Psoas muscle (tissue), 8 donors: ENCODE data around the gene CSPG5. TPM values are rescaled to one million over a fixed set of nuclear protein-coding genes. Genes with fewer than 3 reads are reported as not detected.

Source experiments
- ATAC-seq, 4 donors: fragments of 200-7000 bp; cut with Tn5 transposase; one replicate each; pipeline ENCODE4 v1.9.1; 2020; ENCODE audit warnings: moderate library complexity in 3 of 4, mild to moderate bottlenecking in 2 of 4
- DNase-seq, 2 donors: peaks; one replicate each; pipeline ENCODE4 v3.0.0-alpha.2; 2020
- H3K27ac ChIP-seq: fragments of 200-600 bp; one replicate; pipeline ENCODE4 v1.8.0; 2022
- H3K27me3 ChIP-seq, 3 donors: fragments of 200-600 bp in 1 of 3; one replicate each; pipeline versions ENCODE4 v1.6.1 to v1.8.0; 2013 to 2022; ENCODE audit warnings: low read length in 2 of 3, mild to moderate bottlenecking in 2 of 3, moderate library complexity in 1 of 3; ENCODE audit not compliant: insufficient read depth in 3 of 3
- H3K36me3 ChIP-seq, 2 donors: fragments of 200-600 bp in 1 of 2; one replicate each; pipeline versions ENCODE4 v1.6.1 to v1.8.0; 2013 to 2022; ENCODE audit warnings: low read depth in 1 of 2, mild to moderate bottlenecking in 1 of 2, moderate library complexity in 1 of 2; ENCODE audit not compliant: insufficient read depth in 1 of 2
- H3K4me1 ChIP-seq: fragments of 200-600 bp; one replicate; pipeline ENCODE4 v1.8.0; 2022
- H3K4me3 ChIP-seq: fragments of 200-600 bp; one replicate; pipeline ENCODE4 v1.8.0; 2022; ENCODE audit warnings: mild to moderate bottlenecking
- H3K9me3 ChIP-seq: fragments of 200-600 bp; one replicate; pipeline ENCODE4 v1.8.0; 2022
- CTCF ChIP-seq: fragments of 200-600 bp; IDR thresholded peaks from one replicate; pipeline ENCODE4 v1.8.0; 2022; ENCODE audit warnings: antibody characterized with exemption
- WGBS, 3 donors: extraction: QIAGEN DNeasy Blood & Tissue Kit; methylation state at CpG; one replicate each; pipeline versions ENCODE4 v1.1.6 to v1.1.7; 2013; 5-methylcytosine and 5-hydroxymethylcytosine counted together
- intact Hi-C, 2 donors: fragments of 100-400 bp; cut with DNase I; formaldehyde crosslinking; loops; one replicate each; pipeline versions ENCODE4 v1.11.0 to v1.14.2; 2022
- polyA plus RNA-seq, 3 donors: library from polyadenylated mRNA; stranded (reverse); fragments of 200-250 nt; gene quantifications; one replicate each; pipeline ENCODE4 v1.2.3, GENCODE V29; 2013
- total RNA-seq, 4 donors: library from RNA; stranded (reverse); fragmentation: NEBNext Ultra II Directional in 2 of 4; extraction: Animal tissue kit (Norgen Biotek cat#: 25700) in 2 of 4; gene quantifications; one replicate each; pipeline versions ENCODE4 v1.2.1 to v1.2.4, GENCODE V29; 2021 to 2023
- donor health status: healthy with polysubstance abuse.
- donor health status: DM: no; HTN: no; CAD: no; lungs with moderate emphysema.
- donor health status: Bipolar disorder and iron deficiency.
- donor health status: healthy.
- donor health status: DM: yes; HTN: yes; CAD: no.
- donor health status: DM: no; HTN: no; CAD: no.
- donor health status: DM: no; HTN: no; CAD: no.
- donor health status: DM: yes; HTN: yes; CAD: no.

CSPG5 gene
- total and polyA plus RNA-seq, 7 donors = 0.18 to 1.1 (median 0.28) TPM; not detected in 1

- ATAC-seq (no peak), DNase-seq (no peak)
- Histone ChIP-seq H3K27me3 (no peaks in the 10 kb centered on the region), H3K9me3 (no peaks in the 10 kb centered on the region), H3K4me3 (no peak overlapping the region), H3K4me1 (peaks cover 34% of the 10 kb centered on the region), H3K36me3 (peaks cover 6 to 47% of the 10 kb centered on the region in 2 donors), H3K27ac (no peak overlapping the region)
- intact Hi-C loops = loop anchor here in 1 of 2 donors (5.0 kb wide), 1 partner anchor 33 kb away; no protein-coding TSS in a partner anchor
- TF ChIP-seq CTCF = no peak
- WGBS, 3 donors = 96 to 100% (median 97%) methylated on average over 2 of the region's 2 CpGs
Observed at GRCh38 chr3:47614788-47615187, 36.1 kb upstream of the CSPG5 start.

- TF ChIP-seq CTCF = no peak
- no peaks in the 10 kb centered on the region for H3K27me3 ChIP-seq
- DNase-seq (no peak), ATAC-seq (no peak)
- no peak overlapping the region for H3K4me3 ChIP-seq
- WGBS, 3 donors = 57 to 72% (median 63%) methylated on average over 4 of the region's 4 CpGs
- peaks cover 35% of the 10 kb centered on the region for H3K4me1 ChIP-seq
- peaks cover 2 to 46% of the 10 kb centered on the region in 2 donors for H3K36me3 ChIP-seq
- intact Hi-C loops = loop anchor here in 1 of 2 donors (5.0 kb wide), 1 partner anchor 34 kb away; no protein-coding TSS in a partner anchor
- H3K27ac ChIP-seq = peak overlapping the region; percentile 12
- no peaks in the 10 kb centered on the region for H3K9me3 ChIP-seq
Observed at GRCh38 chr3:47613722-47614121, 35.1 kb upstream of the CSPG5 start.

GRCh38 chr3:47612879-47613278 is 34.2 kb upstream of the CSPG5 start:
- no peak for DNase-seq
- peaks cover 35% of the 10 kb centered on the region for H3K4me1 ChIP-seq
- H3K4me3 ChIP-seq = no peak overlapping the region
- no peak for ATAC-seq
- H3K27me3 ChIP-seq = no peaks in the 10 kb centered on the region
- peaks cover 0 to 46% of the 10 kb centered on the region in 2 donors for H3K36me3 ChIP-seq
- peak overlapping the region; percentile 51 for H3K27ac ChIP-seq
- H3K9me3 ChIP-seq = no peaks in the 10 kb centered on the region
- intact Hi-C loops = loop anchor here in 1 of 2 donors (5.0 kb wide), 1 partner anchor 34 kb away; no protein-coding TSS in a partner anchor
- TF ChIP-seq CTCF = no peak
- WGBS, 3 donors = 68 to 100% (median 93%) methylated on average over 2 of the region's 2 CpGs

DNA sequence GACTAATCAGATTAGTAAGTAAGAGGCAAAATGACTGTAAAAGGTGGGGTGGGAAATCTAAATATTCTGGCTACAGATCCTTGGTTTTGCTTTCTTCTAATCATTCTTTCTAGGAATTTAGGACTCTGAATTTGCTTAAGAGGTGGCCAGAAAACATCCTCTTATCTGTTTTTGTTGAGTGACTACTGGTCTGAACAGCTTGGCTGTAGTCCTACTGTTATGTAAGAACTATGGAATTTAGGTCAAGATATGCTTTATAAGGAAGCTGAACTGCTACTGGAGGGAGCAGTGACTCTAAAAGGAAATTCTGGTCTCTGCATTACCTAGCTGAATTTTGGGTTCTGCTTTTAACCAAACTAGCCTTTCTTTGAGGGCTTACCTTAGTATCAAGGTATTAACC is 33.5 kb upstream of the CSPG5 start:
- no peak overlapping the region for H3K4me3 ChIP-seq
- H3K4me1 ChIP-seq = peaks cover 35% of the 10 kb centered on the region
- no peaks in the 10 kb centered on the region for H3K27me3 ChIP-seq
- peak; percentile 45 to 74 (median 62) for ATAC-seq
- peak overlapping the region; percentile 51 for H3K27ac ChIP-seq
- peaks cover 0 to 46% of the 10 kb centered on the region in 2 donors for H3K36me3 ChIP-seq
- no peaks in the 10 kb centered on the region for H3K9me3 ChIP-seq
- no peak for DNase-seq
- TF ChIP-seq CTCF = no peak
- intact Hi-C loops = loop anchor here in 1 of 2 donors (5.0 kb wide), 1 partner anchor 35 kb away; no protein-coding TSS in a partner anchor

GRCh38 chr3:47611576-47611975 is 32.9 kb upstream of the CSPG5 start:
- Histone ChIP-seq H3K27ac (peak overlapping the region; percentile 51), H3K27me3 (no peaks in the 10 kb centered on the region), H3K4me3 (no peak overlapping the region), H3K9me3 (no peaks in the 10 kb centered on the region), H3K36me3 (peaks cover 0 to 45% of the 10 kb centered on the region in 2 donors), H3K4me1 (peaks cover 35% of the 10 kb centered on the region)
- intact Hi-C loops = loop anchor here in 1 of 2 donors (5.0 kb wide), 1 partner anchor 36 kb away; no protein-coding TSS in a partner anchor
- ATAC-seq (no peak), DNase-seq (no peak)
- WGBS, 3 donors = 44 to 67% (median 49%) methylated on average over 2 of the region's 2 CpGs
- TF ChIP-seq CTCF = no peak
